ENCODE measurements around the gene TRAPPC1. TPM values are rescaled to one million over a fixed set of nuclear protein-coding genes. Genes with fewer than 3 reads are reported as not detected.

TRAPPC1 gene
- total RNA-seq, 1 donor from 2014 or later: 129 TPM

DNA sequence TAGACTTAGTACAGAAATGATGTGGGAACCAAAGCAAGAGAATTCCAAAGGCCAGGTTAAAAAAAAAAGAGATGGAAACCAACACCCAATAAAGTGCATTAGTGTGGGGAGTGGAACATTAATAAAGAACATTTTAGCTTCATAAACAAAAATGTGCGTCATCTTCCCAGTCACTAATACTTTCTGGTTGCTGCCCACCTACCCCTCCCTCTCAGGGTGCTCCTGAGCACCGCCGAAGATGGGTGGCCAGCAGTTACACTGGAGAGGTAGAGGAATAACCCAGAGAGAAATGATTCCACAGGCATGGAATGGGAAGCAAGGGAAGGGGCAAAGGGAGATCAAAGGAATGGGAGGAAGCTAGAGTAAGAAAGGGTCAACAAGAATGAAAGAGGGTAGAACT lies 49.1 kb downstream of the TRAPPC1 start:
- Mint-ChIP-seq H3K9me3 (no peaks in the 10 kb centered on the region), H3K27ac (no peak overlapping the region), H3K4me1 (peaks cover 8% of the 10 kb centered on the region), H3K27me3 (no peaks in the 10 kb centered on the region), H3K36me3 (ENCODE audit: low read depth) (peaks cover 8% of the 10 kb centered on the region), H3K4me3 (no peak overlapping the region)
- DNase-seq (no peak), ATAC-seq (ENCODE audit: low read depth) (no peak)
- no peak for TF ChIP-seq CTCF (IDR thresholded peaks at IDR 0.05)
- intact Hi-C loops (cut with micrococcal nuclease): no loop called here
- POLR2A ChIA-PET: interaction anchor here (0.6 kb wide), 1 partner anchor 176 kb away, joined by 7 read pairs; no protein-coding TSS in a partner anchor
- CTCF ChIA-PET: interaction anchor here (1.0 to 1.5 kb wide), 2 partner anchors 21 to 47 kb away, joined by 4 read pairs; no protein-coding TSS in a partner anchor

DNA sequence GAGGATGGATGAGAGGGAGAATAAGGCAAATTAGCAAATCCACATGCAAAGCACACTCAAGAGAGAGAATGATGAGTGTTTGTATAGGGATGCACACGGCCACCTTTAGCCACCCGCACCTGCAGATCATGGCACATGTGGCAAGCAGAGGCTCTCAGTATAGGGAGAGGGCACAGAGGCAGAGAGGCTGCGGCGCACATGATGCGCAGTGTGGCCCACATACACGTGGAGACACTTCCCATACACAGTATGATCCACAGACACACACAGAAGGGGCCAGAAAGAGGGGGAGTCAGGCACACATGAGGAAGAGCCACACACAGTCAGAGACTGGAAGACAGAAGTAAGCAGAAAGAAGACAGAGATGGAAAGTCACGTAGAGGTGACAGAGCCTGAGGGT lies 49.7 kb downstream of the TRAPPC1 start:
- peaks cover 8% of the 10 kb centered on the region for H3K36me3 Mint-ChIP-seq (ENCODE audit: low read depth)
- no peak for ATAC-seq (ENCODE audit: low read depth)
- H3K4me1 Mint-ChIP-seq: peaks cover 8% of the 10 kb centered on the region
- H3K9me3 Mint-ChIP-seq: no peaks in the 10 kb centered on the region
- DNase-seq: no peak
- no peak for TF ChIP-seq CTCF (IDR thresholded peaks at IDR 0.05)
- H3K4me3 Mint-ChIP-seq: no peak overlapping the region
- CTCF ChIA-PET: no interaction called here
- no peaks in the 10 kb centered on the region for H3K27me3 Mint-ChIP-seq
- H3K27ac Mint-ChIP-seq: no peak overlapping the region
- POLR2A ChIA-PET: no interaction called here
- intact Hi-C loops (cut with micrococcal nuclease): no loop called here

GRCh38 chr17:7881276-7882054 lies 50.3 kb downstream of the TRAPPC1 start:
- Mint-ChIP-seq H3K4me3 (no peak overlapping the region), H3K36me3 (ENCODE audit: low read depth) (peaks cover 8% of the 10 kb centered on the region), H3K9me3 (no peaks in the 10 kb centered on the region), H3K4me1 (peaks cover 10% of the 10 kb centered on the region), H3K27ac (no peak overlapping the region), H3K27me3 (no peaks in the 10 kb centered on the region)
- DNase-seq (no peak), ATAC-seq (ENCODE audit: low read depth) (no peak)
- no peak for TF ChIP-seq CTCF (IDR thresholded peaks at IDR 0.05)
- intact Hi-C loops (cut with micrococcal nuclease): no loop called here
- ChIA-PET POLR2A (no interaction called here), CTCF (no interaction called here)

Other genes starting within 250 kb of the TRAPPC1 start
- 217 and 220 TPM in 2 replicates for gene TP53, start 244.5 kb downstream of the TRAPPC1 start, total RNA-seq
- gene WRAP53, start 243.5 kb downstream of the TRAPPC1 start, total RNA-seq: 17.1 and 17.6 TPM in 2 replicates
- not detected in 2 replicates for gene EFNB3, start 226.7 kb downstream of the TRAPPC1 start, total RNA-seq
- not detected in 2 replicates for gene DNAH2, start 214.2 kb downstream of the TRAPPC1 start, total RNA-seq
- gene KDM6B, start 97.7 kb downstream of the TRAPPC1 start, total RNA-seq: 70.8 and 72.5 TPM in 2 replicates
- 3.2 and 7.1 TPM in 2 replicates for gene TMEM88, start 76.9 kb downstream of the TRAPPC1 start, total RNA-seq
- 36.0 and 47.9 TPM in 2 replicates for gene NAA38, start 74.4 kb downstream of the TRAPPC1 start, total RNA-seq
- 5.4 and 6.1 TPM in 2 replicates for gene CYB5D1, start 73.9 kb downstream of the TRAPPC1 start, total RNA-seq
- gene CHD3, start 43.2 kb downstream of the TRAPPC1 start, total RNA-seq: 103 and 109 TPM in 2 replicates
- gene RNF227, start 15.7 kb downstream of the TRAPPC1 start, total RNA-seq: 2.5 and 2.8 TPM in 2 replicates
- gene KCNAB3, start 2.1 kb downstream of the TRAPPC1 start, total RNA-seq: 10.8 and 12.9 TPM in 2 replicates
- 23.0 and 24.6 TPM in 2 replicates for gene CNTROB, start 260 bp upstream of the TRAPPC1 start, total RNA-seq
- gene GUCY2D, start 70.7 kb upstream of the TRAPPC1 start, total RNA-seq: not detected in 2 replicates
- gene ALOX15B, start 107.1 kb upstream of the TRAPPC1 start, total RNA-seq: not detected in 2 replicates
- gene ALOX12B, start 155.8 kb upstream of the TRAPPC1 start, total RNA-seq: 1.4 and 1.5 TPM in 2 replicates
- gene ALOXE3, start 186.6 kb upstream of the TRAPPC1 start, total RNA-seq: not detected in 2 replicates
- 0.12 and 0.49 TPM in 2 replicates for gene HES7, start 192.2 kb upstream of the TRAPPC1 start, total RNA-seq
- gene PER1, start 220.5 kb upstream of the TRAPPC1 start, total RNA-seq: 40.7 and 45.0 TPM in 2 replicates
- 82.0 and 97.7 TPM in 2 replicates for gene VAMP2, start 231.0 kb upstream of the TRAPPC1 start, total RNA-seq
- gene TMEM107, start 244.4 kb upstream of the TRAPPC1 start, total RNA-seq: 17.3 and 20.9 TPM in 2 replicates

Measured in activated B cell treated with CpG ODN at 0.5 μM for 24 hours (primary cell).